KBM-7 (cell line): Measurements from ENCODE around the gene PDXK.

Source experiments
- DNase-seq: peaks from one replicate; pipeline ENCODE4 v3.0.0-alpha.2; 2015
- in situ Hi-C: fragments of 300-500 bp; cut with MboI; formaldehyde crosslinking; loops from 2 replicates; pipeline ENCODE4 v1.14.3; 2020; ENCODE audit warnings: low sequenced_read_pairs, low pct_unique_long_range_greater_than_20kb, mixed read lengths

Gene PDXK

GRCh38 chr21:43754948-43755781 is 36.2 kb downstream of the PDXK start:
- DNase-seq, result no peak
- in situ Hi-C loops, result no loop called here

DNA sequence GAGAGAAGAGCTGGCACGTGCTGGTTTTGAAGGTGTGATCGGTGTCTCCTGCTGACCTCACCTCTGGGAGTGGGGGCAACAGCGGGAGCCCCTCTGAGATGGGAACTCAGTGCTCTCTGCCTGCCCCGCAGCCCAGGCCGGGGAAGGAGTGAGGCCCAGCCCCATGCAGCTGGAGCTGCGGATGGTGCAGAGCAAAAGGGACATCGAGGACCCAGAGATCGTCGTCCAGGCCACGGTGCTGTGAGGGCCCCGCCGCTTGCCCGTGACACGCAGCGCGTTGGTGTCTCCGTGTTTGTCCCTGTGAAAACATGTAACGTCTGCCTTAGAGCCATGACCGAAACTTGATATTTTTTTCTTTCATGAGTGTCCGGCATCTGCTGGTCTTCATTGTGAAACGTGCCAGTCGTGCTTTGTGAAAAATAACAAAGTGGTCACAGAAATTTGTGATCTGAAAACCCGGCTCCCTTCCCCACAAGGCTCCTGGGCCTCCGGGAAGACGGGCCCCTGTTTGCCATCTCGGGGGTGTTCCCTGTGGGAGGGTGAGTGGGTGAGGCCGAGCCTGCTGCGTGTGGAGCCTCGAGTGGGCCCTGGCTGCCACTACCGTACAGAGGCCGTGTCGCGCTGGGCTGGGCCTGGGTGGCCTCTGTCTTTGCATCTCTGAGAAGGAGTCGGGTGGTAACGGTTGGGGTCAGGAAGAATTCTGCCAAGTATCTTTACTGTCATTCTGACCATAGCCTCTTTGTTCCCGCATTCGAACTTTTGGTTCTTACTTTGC is 37.1 kb downstream of the PDXK start:
- DNase-seq, result no peak
- in situ Hi-C loops, result no loop called here

- in situ Hi-C loops, result no loop called here
- no peak for DNase-seq
Measured at GRCh38 chr21:43757601-43758000, 38.7 kb downstream of the PDXK start.

- in situ Hi-C loops, result no loop called here
- DNase-seq, result no peak
Measured at GRCh38 chr21:43758111-43758641, 39.2 kb downstream of the PDXK start.

DNA sequence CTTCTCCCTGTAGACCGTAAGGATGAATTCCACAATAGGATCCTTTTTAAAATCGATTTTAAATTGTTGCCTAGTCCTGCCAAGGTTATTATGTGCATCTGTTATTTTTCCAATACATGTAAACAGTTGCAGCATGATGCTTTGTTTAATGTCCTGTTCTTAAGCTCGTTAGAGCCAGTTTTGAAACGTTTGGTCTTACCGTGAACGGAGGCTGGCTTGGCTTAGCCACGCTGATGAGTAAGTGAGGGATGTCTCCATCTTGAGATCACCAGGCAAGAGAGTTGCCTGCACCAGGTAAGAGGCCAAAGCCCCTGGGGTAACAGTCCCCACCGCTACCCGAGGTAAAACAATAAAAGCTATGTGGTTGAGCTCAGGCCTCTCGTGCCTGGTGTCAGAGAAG is 39.9 kb downstream of the PDXK start:
- no peak for DNase-seq
- in situ Hi-C loops, result no loop called here

DNA sequence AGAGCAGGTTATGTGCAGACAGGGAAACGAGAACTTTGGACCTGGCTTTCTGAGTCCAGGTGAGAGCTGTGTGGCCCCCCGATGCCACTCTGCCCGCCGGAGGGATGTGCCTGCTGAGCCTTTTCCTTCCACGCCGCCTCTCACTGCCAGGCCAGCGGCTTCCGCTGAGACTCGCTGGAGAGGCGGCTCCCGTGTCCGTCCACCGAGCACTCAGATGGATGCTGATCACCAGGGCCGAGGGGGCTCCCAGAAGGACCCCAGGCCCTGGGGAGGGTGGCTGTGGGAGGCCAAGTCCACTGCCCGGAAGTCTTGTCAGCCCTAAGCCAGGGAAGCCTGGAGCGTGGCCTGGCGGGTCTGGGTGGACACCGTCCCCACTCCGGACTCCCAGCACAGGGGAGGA is 40.7 kb downstream of the PDXK start:
- no peak for DNase-seq
- in situ Hi-C loops, result no loop called here

DNA sequence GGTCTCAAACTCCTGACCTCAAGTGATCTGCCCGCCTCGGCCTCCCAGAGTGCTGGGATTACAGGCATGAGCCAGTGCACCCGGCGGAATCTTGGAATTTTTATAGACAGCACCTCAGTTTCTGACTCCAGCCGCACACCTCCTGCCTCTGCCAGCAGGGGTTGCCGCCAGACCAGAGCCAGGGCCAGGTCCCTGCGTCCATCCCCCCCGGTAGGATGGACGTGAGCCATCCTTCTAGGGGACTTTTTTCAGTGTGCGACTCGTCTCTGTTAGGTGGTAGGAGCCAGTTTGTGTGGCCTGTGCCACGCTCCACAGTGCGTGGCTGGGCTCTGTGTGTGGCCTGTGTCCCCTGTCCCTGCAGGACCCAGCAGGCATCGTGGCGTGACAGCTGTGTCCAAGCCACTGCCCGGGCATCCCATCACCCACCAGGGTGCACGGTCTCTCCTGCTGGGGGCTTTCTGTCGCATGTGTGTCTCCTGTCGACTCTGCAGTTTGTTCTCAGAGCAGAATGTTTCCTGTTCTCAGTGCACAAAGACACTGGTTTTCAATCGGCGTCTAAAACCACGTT is 41.5 kb downstream of the PDXK start:
- no peak for DNase-seq
- in situ Hi-C loops, result no loop called here

DNA sequence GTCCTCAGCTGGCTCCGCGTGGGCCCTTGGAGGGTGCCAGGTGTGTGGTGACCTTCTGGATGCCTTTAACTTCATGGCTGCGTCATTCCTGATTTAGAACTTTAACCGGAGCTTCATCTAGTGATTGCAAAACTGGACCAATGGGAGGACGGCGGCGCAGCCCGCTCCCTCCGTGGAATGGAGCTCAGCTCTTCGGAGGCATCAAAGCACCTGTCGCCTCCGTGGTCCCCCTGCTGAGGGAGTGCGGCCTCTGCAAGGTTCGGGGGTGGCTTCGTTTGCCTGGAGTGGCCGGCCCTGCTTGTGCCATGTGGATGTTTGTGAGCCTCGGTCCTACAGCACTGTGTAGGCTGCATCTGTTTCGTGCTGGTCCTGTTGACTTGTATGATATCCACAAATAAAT is 43.0 kb downstream of the PDXK start:
- no peak for DNase-seq
- in situ Hi-C loops, result no loop called here

DNA sequence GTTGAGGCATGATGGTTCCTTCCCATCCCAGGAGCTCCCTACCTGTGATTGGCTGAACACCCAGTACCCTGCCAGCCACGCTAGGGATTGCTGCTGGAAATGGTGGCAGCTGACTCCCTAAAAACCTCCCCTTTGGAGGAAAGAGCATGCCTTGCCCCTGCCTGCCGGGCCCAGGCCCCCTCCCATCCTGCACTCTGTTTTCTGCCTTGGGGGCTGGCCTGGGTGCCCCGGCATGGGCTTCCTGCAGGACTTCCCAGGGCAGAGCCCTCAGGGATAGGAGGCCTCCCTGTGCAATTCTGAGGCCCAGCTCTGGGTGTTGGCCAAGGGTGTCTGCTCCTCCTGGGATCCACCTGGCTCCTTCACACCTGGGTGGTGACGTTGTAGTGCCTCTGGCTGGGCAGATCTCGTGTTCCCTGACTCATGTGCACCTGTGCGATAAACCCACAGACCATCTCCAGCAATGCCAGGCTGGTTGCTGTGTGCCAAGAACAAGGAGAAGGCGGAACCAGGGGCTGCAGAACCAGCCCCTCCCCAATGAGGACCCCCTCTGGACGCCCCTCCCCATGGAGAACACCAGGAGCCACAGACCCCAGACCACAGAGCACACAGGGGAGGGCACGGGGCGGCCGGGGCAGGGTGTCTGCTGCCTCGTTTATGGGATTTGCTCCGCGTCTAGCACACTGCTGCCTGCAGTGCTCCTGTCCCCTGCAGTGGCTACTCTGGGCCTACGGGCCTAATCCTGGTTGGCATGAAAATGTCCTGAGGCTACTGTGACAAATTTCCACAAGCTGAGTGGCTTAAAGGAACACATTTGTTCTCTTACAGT is 43.6 kb downstream of the PDXK start:
- no peak for DNase-seq
- in situ Hi-C loops, result no loop called here

DNA sequence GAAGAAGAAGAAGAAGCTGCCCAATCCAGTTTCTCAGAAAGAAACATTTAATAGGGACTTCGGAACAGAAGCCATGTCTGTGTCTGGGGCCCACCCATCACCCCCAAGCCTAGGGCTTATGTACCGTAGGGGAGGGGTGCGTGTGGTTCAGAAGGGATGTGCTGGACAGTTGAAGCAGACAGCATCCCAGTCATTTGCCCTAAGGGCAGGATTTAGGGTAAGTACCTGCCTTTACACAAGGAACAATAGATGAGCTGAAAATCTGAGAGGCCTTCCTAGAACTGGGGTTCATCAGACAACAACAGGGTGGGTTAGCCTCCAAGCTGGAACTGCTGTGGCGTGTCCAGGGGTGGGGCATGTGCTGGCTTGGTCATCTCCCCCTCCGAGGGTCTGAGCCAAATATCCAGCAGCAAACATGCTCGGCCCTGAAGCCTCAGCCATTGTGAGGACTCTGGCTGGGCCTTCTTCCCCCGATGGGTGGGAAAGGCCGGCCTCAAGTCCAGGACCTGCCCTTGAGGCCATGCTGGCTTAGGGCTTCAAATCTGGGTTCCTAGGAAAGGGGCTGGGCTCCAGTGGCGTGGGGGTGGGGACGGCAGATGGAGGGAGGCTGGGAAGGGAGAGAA is 45.1 kb downstream of the PDXK start:
- in situ Hi-C loops, result no loop called here
- DNase-seq, result no peak

- no peak for DNase-seq
- in situ Hi-C loops, result no loop called here
Measured at GRCh38 chr21:43764576-43765495, 45.9 kb downstream of the PDXK start.

DNA sequence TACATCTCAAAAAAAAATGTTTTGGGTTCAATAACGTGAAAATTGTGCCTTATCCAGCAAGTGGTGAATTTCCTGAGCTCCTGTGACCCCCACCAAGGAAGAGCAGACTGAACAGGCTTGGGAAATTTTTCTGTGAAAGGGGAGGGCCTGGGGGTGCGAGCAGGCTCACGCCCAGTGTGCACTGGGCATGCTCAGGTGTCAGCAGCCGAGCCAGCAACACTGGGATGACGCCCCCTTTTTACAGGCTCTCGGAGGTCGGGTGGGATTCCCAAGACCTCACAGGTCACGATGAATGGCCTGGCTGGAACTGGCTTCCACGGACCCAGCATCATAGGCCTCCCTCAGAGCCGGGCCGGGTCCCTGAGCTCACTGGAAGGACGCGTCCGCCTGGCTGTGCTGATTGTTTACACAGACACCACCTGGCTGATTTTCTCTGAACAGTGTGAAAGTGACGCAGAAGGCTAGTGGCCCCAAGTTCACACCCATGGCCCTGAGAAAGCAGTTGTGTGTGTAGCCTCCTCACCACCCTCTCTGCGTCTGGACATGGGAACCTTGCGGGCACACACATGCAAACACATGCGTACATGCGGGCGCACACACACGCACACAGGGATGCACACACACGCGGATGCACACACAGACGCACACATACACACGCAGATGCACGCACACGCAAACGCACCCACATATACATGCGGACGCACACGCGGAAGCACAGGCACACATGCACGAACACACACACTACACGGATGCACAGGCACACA is 48.0 kb downstream of the PDXK start:
- in situ Hi-C loops, result no loop called here
- DNase-seq, result no peak

DNA sequence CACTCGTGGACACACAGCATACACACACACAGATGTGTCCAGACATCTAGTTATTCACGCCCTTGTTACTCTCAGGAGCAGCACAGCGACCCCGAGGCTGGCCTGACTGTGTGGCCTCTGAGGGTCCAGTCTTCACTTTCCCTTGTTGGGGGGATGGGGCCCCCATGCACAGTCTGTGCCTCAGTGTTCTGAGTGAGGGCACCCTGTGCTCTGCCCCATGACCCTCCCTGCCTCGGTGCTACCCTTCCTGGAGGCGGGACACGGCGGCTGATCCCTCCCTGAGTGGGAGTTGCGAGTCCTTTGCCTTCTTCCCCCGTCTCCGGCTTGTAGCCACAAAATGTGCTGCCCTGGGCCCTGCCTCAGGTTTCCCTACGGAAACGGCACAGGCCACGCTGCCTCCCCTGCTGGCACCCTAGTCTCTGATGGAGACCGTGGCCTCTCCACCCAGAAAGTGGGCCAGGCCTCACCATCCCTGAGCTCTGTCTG is 48.6 kb downstream of the PDXK start:
- in situ Hi-C loops, result no loop called here

DNA sequence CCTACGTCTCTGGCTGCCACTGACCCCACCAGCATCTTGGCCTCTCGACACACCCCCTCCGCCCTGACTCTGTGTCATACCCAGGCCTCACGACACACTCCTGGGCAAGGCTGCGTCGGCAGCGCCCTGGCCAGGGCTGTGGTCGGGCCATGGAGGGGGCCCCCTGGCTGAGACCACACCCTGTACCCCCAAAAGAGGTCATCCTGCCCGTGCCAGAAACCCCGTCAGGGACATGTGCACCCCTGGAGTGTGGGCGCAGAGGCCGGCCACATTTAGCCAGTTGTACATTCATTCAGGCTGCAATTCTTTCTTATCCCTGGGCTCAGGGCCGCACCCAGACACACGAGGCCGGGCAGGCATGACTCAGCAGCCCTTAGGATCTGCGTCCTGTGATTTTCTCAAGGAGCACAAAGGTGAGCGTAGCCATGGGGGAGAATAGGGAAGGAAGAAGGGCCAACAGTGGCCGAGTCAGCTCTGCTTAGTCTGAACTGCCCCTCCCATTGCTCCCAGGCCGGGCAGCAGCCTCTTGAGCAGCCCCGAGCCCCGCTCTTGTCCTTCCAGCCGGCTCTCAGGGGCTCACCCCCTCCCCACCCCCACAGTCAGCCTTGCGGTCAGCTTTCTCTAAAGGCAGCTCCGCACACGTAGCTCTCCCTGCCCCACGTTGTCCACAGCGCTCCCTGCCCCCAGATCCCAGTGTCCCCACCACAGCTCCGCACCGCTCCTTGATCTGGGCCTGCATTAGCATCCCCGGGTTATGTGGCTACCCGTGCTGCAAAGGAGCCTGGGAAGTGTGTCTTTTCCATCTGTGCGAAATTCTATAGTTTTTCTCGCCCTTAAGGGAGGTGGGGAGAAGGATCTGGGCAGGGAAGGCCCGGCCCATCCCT is 49.3 kb downstream of the PDXK start:
- DNase-seq, result no peak
- in situ Hi-C loops, result no loop called here

More for the DNA sequence above, 48.6 kb downstream of the PDXK start:
- DNase-seq, result no peak

GRCh38 chr21:43768868-43769167 is 49.9 kb downstream of the PDXK start:
- DNase-seq, result no peak
- in situ Hi-C loops, result no loop called here

DNA sequence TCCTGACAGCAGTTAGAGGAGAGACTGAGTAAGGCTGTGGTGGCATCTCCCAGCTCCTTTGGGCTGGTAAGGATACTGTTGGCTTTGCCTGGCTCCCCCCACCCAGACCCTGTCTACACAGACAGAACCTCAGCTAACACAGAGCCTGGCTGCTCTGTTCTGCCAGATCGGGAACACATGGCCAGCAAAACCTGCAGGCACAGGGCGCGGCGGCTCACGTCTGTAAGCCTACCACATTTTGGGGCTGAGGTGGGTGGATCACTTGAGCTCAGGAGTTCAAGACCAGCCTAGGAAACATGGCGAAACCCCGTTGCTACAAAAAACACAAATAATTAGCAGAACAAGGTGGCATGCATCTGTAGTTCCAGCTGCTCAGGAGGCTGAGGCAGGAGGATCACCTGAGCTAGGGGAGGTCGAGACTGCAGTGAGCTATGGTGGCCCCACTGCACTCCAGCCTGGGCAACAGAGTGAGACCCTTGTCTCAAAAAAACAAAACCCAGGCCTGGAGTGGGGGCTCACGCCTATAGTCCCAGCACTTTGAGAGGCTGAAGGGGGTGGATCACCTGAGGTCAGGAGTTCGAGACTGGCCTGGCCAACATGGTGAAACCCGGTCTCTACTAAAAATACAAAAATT is 50.5 kb downstream of the PDXK start:
- DNase-seq, result no peak
- in situ Hi-C loops, result no loop called here
